Measurements from ENCODE around the gene ADAM11.

Gene ADAM11

GRCh38 chr17:44757045-44757917 lies 1.5 kb upstream of the ADAM11 start:
- in situ Hi-C loops (cut with MboI; ENCODE audit: low sequenced_read_pairs) = no loop called here

DNA sequence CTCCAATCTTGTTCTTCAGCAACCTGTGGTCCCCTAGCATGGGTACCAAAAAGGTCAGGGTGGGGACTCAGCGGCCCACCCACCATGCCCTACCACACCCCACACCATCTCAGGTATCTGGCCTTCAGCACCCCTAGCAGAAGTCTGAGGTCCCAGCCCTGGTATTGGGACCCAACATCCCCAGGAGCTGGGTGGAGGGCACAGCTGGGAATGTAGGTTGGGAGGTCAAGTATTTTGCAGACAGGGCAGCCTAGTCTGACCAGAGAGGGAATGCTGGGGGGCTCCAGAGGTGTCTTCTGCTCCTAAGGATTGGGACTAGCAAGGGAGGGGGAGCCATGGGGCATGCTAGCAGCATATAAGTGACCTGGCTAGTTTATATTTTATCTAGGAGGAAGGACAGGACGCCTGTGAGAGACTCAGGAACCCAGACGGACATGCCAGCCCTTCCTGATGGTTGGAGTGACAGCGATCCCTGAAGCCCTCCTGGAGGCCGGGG lies 822 bp upstream of the ADAM11 start:
- in situ Hi-C loops (cut with MboI; ENCODE audit: low sequenced_read_pairs) = no loop called here

DNA sequence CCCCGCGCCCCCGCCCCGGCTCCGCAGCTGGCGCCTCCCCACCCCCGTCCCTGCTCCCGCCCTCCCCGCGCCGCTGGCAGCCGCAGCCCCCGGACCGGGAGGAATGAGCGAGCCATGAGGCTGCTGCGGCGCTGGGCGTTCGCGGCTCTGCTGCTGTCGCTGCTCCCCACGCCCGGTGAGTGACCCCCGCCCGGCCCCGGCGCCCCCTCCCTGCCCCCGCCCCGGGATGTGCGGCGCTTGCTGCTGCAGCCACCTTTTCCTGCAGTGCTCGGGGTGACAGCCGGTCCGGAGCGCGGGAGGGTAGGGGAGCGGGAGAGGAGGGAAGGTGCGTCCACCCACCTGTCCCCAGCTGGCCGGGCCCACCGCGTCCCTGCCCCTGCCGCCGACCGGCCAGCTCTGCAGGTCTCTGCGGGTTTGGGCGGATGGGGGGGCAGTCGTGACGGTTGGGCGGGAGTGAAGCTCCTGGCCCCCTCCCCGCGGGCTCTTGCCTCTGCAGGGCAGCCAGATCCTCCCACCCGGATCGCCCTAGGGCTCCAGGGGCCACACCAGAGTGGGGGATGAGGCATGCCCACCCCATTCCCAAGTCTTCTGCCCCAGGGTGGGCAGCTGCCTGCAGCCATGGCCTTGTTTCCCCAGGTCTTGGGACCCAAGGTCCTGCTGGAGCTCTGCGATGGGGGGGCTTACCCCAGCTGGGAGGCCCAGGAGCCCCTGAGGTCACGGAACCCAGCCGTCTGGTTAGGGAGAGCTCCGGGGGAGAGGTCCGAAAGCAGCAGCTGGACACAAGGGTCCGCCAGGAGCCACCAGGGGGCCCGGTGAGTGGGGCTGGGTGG lies 513 bp downstream of the ADAM11 start:
- in situ Hi-C loops (cut with MboI; ENCODE audit: low sequenced_read_pairs) = no loop called here

DNA sequence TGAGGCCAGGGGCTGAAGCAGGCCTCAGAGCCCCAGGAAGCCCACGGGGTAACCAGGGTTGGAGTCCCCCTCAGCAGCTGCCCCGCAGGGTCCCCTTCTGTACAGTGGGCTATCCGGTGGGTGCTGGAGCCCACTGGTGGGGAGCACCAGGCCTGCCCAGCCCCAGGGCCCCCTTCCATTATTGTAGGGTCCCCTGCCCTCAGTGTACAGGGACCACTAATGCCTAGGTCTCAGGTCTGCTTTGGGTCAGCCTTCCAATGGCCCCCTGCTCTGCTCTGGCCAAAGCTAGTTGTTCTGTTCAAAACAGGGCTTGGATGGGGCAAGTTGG lies 1.1 kb downstream of the ADAM11 start:
- in situ Hi-C loops (cut with MboI; ENCODE audit: low sequenced_read_pairs) = no loop called here

GRCh38 chr17:44760474-44761308 lies 1.9 kb downstream of the ADAM11 start:
- in situ Hi-C loops (cut with MboI; ENCODE audit: low sequenced_read_pairs) = no loop called here

DNA sequence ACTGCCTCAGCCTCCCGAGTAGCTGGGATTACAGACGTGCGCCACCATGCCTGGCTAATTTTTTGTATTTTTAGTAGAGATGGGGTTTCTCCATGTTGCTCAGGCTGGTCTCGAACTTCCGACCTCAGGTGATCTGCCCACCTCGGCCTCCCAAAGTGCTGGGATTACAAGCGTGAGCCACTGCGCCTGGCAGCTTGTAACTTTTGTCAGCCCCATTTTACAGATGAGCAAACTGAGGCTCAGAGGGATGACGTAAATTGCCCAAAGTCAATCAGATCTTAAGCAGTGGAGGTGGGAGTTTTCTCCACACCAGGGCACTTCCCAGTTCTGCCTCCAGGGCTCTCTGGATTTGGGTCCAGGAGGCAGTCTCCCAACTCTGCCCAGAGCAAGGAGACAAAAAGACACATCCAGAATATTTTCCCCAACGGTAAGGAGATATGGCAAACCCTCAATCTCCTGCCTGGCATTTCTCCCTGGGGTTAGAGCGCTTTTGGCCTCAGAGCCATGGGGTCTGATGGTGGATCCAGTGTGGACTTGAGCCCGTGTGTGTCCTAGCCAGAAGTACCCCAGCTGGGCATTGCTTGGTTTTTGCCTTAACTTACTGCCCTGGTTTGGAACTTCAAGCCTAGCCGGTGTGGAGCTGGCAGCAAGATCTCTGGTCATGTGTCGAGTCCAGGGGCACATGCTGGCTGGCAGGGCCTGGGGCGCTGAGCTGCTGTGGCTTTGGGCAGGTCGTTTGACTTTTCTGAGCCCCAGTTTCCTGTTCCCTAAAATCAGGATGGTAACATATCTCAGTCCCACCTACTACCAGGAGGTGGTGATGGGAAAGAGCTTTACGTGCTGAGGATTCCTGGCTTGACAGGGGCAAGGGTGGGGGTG lies 3.4 kb downstream of the ADAM11 start:
- in situ Hi-C loops (cut with MboI; ENCODE audit: low sequenced_read_pairs) = no loop called here

DNA sequence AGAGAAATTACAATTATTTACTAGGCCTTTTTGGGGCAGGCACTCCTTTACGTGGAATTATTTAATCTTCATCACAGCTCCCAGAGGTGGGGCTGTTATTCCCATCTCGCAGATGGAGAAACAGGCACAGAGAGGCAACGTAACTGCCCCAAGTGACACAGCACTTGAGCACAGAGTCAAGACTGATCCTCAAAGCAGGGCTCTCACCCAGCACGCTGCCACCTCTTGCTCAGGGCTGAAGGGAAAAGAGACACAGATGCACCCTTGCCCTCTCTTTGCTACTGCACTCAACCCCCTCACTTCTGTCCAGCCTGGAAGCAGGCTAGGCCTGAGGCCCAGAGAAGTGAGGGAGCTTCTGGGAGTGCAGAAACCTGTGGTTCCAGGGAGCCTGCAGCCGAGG lies 4.4 kb downstream of the ADAM11 start:
- in situ Hi-C loops (cut with MboI; ENCODE audit: low sequenced_read_pairs) = no loop called here

DNA sequence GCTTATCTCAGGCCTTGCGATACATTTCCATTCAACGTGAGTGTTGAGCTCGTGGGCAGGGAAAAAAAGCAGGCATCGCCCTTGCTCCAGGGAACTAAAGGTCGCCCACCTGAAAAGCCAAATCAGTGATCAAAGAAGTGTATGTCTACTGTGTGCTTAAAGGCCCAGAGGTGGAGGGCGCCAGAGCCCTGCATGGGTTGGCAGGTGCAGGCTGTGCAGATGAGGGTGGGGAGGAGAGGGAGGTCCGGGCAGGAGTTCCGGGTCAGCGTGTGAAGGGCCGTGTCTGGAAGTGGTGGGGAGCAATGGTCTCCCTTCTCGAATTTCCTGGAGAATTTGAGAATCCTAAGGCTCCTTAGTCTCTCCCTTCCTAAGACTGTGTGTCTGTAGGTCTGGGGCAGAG lies 7.2 kb downstream of the ADAM11 start:
- in situ Hi-C loops (cut with MboI; ENCODE audit: low sequenced_read_pairs) = no loop called here

GRCh38 chr17:44766409-44767038 lies 7.7 kb downstream of the ADAM11 start:
- in situ Hi-C loops (cut with MboI; ENCODE audit: low sequenced_read_pairs) = no loop called here

DNA sequence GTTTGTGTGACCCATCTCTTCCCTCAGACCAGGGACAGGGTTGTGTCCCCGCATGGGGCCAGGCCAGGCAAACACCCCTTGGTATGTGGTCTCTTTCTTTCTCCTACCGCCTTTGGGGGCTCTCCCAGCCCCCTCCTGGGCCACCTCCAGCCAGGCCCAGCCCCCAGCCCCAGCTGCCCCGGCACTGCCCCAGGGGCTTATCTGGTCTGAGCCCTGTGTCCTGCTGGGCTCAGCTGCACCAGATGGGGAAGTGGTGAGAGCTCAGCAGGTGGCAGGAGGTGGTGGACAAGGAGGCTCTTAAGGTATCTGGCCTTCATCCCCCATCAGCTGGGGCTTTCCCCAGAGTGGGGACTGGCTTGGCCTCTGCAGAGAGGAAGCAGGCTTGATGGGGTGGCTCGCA lies 8.7 kb downstream of the ADAM11 start:
- in situ Hi-C loops (cut with MboI; ENCODE audit: low sequenced_read_pairs) = no loop called here

DNA sequence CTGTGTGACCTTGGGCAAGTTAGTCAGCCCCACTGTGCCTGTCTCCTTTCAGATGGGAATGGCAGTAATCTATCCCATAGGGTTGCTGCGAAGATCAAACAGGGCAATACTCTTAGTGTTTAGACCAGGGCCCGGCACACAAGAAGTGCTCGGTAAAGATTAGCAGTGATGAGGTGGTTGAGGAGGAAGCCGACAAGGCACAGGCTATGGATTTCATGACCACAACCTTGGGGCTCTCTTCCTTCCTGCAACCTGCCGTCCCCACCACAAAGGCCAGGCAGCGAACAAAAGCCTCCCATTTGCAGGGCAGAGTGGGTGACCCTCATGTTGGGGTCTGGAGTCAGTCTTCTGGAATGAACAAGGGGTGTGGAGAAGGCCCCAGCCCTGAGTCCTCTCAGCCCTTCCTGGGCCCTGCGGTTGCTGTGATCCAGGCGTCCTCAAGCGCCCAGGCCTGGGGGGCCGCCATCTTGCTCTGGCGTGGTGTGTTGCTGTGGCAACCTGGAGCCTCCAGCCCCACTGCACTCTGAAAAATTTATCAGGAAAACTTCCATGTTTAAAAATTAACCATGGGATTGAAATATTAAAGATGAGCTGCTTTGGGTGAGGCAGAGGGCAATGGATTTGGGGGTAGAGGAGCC lies 9.8 kb downstream of the ADAM11 start:
- in situ Hi-C loops (cut with MboI; ENCODE audit: low sequenced_read_pairs) = no loop called here

DNA sequence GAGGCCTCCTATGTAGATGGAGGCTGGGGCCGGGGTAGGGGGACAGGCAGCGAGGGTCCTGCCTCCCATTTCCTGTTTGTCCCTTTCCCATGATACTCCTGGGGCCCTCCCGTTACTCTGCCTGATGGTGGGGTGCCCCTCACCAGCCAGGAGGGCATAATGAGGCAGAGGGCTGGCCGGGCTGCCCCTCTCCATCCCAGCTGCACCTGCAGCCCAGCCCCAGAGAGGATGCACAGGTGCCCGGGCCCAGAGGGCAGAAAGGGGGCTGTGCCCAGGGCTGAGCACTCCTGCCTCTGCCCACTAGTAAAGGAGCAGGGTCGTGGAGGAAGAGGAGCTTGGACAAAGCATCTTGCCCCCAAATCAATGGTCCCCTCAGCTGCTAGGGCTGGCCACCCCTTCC lies 10.4 kb downstream of the ADAM11 start:
- in situ Hi-C loops (cut with MboI; ENCODE audit: low sequenced_read_pairs) = no loop called here

DNA sequence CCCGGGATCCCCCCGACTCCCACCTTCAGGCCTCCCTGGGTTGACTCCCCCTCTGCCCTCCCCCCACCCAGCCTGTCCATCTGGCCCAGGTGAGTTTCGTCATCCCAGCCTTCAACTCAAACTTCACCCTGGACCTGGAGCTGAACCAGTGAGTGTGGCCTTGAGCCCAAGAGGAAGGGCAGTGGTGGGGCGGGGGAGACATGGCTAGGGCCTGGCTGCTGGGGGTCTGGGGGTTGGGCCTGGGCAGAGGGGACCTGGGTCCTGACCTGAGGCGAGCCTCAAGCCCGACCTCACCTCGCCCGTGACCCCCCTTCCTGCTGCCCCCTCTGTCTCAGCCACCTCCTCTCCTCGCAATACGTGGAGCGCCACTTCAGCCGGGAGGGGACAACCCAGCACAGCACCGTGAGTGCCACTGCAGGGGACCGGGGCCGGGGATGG lies 10.9 kb downstream of the ADAM11 start:
- in situ Hi-C loops (cut with MboI; ENCODE audit: low sequenced_read_pairs) = no loop called here

- in situ Hi-C loops (cut with MboI; ENCODE audit: low sequenced_read_pairs) = no loop called here
Observed at GRCh38 chr17:44770166-44770925, 11.6 kb downstream of the ADAM11 start.

DNA sequence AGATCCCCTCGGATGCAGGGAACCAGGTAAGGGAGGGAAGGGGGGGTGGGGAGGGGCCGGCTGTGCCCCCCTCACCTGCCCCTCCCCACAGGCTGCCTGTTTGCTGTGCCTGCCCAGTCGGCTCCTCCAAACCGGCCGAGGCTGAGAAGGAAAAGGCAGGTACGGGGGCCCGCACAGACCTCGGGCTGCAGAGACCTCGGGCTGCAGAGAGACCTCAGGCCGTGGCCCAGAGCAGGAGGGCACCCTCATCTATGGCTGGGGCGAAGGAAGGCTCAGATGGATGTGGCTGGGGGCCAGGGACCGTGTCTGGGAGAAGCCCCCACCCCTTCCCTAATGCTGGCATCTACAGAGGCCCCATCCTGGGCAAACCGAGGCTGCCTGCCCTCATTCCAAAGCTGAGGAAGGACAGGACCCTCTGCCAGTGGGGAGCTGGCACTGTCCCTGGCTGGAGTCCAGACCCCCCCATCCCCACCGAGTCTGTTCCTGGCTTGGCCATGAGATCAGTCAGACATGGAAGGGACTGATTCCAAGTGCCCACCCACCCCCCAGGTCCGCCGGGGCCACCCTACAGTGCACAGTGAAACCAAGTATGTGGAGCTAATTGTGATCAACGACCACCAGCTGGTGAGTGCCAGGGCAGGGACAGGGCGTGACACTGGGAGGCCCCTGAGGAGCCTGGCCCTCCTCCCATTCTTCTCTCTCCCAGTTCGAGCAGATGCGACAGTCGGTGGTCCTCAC lies 13.7 kb downstream of the ADAM11 start:
- in situ Hi-C loops (cut with MboI; ENCODE audit: low sequenced_read_pairs) = no loop called here

DNA sequence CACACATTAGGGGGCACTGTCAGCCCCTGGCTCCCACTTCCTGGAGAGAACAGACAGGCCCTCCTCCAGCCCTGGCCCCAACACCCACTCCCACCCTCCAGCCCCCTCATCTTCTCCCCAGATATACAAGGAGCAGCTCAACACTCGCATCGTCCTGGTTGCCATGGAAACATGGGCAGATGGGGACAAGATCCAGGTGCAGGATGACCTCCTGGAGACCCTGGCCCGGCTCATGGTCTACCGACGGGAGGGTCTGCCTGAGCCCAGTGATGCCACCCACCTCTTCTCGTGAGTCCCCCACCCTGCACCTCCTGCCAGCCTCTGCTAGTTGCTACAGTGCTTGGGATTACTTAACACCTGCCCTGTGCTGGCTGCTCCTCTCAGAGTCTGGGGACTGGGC lies 14.4 kb downstream of the ADAM11 start:
- in situ Hi-C loops (cut with MboI; ENCODE audit: low sequenced_read_pairs) = no loop called here

- in situ Hi-C loops (cut with MboI; ENCODE audit: low sequenced_read_pairs) = no loop called here
Observed at GRCh38 chr17:44774271-44775135, 15.7 kb downstream of the ADAM11 start.
